PC-9 (cell line): ENCODE measurements around the gene TMEM74B.

ENCODE experiments used
- EZH2 ChIP-seq: fragments of 200-600 bp; sonication (generic); IDR thresholded peaks from 2 replicates; pipeline ENCODE4 v1.8.0; 2017; ENCODE audit warnings: antibody characterized with exemption, low read depth
- TF ChIP-seq, protein P1 (sequence below): fragments of 200-600 bp; sonication (generic); conservative IDR thresholded peaks from 2 replicates; pipeline ENCODE4 v1.6.1; 2017; ENCODE audit warnings: mixed run types, antibody characterized with exemption, mild to moderate bottlenecking, moderate library complexity

DNA sequence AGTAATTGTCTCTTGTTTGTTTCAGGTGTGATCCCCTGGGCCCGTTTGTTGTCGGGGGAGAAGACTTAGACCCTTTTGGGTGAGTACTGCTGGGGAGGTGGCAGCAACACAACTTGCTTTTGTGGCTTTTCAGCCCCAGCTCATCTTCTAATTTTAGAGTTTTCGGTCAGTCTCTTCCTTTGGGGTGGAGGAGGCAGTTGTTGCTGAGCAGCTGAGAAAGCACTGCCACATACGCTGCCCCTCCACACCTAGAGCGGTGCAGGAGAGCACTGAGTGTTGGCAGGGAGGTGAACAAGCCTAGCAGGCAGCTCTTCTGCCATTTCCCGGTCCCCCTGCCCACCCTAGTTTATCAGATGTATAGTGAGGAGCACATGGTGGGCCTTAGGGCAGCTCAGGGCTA is 21.7 kb downstream of the TMEM74B start:
- TF ChIP-seq, protein P1, sequence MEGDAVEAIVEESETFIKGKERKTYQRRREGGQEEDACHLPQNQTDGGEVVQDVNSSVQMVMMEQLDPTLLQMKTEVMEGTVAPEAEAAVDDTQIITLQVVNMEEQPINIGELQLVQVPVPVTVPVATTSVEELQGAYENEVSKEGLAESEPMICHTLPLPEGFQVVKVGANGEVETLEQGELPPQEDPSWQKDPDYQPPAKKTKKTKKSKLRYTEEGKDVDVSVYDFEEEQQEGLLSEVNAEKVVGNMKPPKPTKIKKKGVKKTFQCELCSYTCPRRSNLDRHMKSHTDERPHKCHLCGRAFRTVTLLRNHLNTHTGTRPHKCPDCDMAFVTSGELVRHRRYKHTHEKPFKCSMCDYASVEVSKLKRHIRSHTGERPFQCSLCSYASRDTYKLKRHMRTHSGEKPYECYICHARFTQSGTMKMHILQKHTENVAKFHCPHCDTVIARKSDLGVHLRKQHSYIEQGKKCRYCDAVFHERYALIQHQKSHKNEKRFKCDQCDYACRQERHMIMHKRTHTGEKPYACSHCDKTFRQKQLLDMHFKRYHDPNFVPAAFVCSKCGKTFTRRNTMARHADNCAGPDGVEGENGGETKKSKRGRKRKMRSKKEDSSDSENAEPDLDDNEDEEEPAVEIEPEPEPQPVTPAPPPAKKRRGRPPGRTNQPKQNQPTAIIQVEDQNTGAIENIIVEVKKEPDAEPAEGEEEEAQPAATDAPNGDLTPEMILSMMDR, result no peak
- TF ChIP-seq EZH2, result no peak
